ENCODE data around the gene PERP. TPM values are rescaled to one million over a fixed set of nuclear protein-coding genes. Genes with fewer than 3 reads are reported as not detected.
"Not testable (repeated sequence)": the region's sequence is repeated elsewhere in the genome, so short reads cannot be mapped to it uniquely, and the experiment has no call there.

The PERP gene
- total RNA-seq, 6 experiments from 2014 or later: 40.6 to 53.4 (median 47.9) TPM

- H3K4me1 Mint-ChIP-seq (ENCODE audit: low read depth): peaks cover 39% of the 10 kb centered on the region
- H3K9me3 Mint-ChIP-seq: no peaks in the 10 kb centered on the region
- TF ChIP-seq, protein P1, sequence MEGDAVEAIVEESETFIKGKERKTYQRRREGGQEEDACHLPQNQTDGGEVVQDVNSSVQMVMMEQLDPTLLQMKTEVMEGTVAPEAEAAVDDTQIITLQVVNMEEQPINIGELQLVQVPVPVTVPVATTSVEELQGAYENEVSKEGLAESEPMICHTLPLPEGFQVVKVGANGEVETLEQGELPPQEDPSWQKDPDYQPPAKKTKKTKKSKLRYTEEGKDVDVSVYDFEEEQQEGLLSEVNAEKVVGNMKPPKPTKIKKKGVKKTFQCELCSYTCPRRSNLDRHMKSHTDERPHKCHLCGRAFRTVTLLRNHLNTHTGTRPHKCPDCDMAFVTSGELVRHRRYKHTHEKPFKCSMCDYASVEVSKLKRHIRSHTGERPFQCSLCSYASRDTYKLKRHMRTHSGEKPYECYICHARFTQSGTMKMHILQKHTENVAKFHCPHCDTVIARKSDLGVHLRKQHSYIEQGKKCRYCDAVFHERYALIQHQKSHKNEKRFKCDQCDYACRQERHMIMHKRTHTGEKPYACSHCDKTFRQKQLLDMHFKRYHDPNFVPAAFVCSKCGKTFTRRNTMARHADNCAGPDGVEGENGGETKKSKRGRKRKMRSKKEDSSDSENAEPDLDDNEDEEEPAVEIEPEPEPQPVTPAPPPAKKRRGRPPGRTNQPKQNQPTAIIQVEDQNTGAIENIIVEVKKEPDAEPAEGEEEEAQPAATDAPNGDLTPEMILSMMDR (IDR thresholded peaks at IDR 0.05): no peak
- peaks cover under 1% of the 10 kb centered on the region; the same call in 1 of the 2 replicates for H3K27me3 Mint-ChIP-seq (ENCODE audit: insufficient read depth)
- DNase-seq: peak; percentile 10
- peak overlapping the region; percentile 86 for H3K27ac Mint-ChIP-seq
- peaks cover 14% of the 10 kb centered on the region; the same call in 1 of the 2 replicates for H3K36me3 Mint-ChIP-seq (ENCODE audit: low read depth)
- peak overlapping the region; percentile 21; the same call in 1 of the 2 replicates for H3K4me3 Mint-ChIP-seq
Measured at GRCh38 chr6:138087593-138088325, 19.5 kb downstream of the PERP start.

DNA sequence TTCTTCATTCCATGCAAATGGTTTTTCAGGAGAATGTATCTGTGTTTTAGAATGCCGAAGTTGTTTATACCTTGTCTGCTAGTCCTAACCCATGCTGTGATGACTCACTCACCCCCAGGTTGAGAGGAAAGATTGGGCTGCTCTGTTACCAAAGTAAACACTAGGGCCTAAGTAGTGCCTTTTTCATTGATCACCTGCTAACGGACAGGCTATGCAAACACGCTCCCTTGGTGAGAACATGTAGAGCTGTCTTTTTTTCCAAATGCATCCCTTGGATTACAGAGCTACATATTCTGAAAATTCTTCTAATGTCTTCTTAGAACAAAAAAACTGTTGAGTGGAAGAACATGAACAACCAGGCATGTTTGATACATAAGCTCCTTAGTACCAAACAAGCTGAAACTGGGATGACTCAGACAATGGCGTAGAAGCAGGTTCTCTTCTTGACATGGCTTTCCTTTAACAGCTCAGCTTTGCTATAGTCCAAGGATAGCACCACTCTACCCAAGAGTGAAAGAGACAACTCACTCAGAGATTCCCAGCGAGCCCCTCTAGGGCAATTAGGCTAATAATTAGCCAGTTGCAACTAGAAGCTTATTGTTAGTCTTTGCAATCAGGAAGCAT is 20.5 kb downstream of the PERP start:
- Mint-ChIP-seq H3K27ac (no peak overlapping the region), H3K4me3 (no peak overlapping the region), H3K36me3 (ENCODE audit: low read depth) (peaks cover 9% of the 10 kb centered on the region; the same call in 1 of the 2 replicates), H3K4me1 (ENCODE audit: low read depth) (peaks cover 39% of the 10 kb centered on the region), H3K9me3 (no peaks in the 10 kb centered on the region), H3K27me3 (ENCODE audit: insufficient read depth) (peaks cover 6% of the 10 kb centered on the region; the same call in 1 of the 2 replicates)
- TF ChIP-seq, protein P1 (IDR thresholded peaks at IDR 0.05): no peak
- DNase-seq: no peak

DNA sequence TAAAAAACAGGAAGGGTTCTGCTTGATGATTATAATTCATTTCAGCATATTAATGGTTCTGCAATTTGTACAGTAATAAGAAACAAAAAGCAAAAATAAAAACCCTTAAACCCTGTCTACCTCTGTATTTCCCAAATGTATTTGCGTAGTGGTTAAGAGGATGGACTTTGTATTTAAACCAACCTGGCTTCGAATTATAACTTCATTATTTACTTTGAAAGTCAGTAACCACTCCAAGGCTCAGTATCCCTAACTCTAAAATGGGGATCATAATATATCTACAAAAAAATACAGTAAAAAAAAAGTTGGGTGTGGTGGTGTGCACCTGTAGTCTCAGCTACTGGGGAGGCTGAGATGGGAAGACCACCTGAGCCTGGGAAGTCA is 21.4 kb downstream of the PERP start:
- peaks cover 6% of the 10 kb centered on the region; the same call in 1 of the 2 replicates for H3K27me3 Mint-ChIP-seq (ENCODE audit: insufficient read depth)
- TF ChIP-seq, protein P1 (IDR thresholded peaks at IDR 0.05): no peak
- no peak overlapping the region for H3K27ac Mint-ChIP-seq
- peaks cover 39% of the 10 kb centered on the region for H3K4me1 Mint-ChIP-seq (ENCODE audit: low read depth)
- DNase-seq: no peak
- no peak overlapping the region for H3K4me3 Mint-ChIP-seq
- peaks cover 6% of the 10 kb centered on the region; the same call in 1 of the 2 replicates for H3K36me3 Mint-ChIP-seq (ENCODE audit: low read depth)
- no peaks in the 10 kb centered on the region for H3K9me3 Mint-ChIP-seq

DNA sequence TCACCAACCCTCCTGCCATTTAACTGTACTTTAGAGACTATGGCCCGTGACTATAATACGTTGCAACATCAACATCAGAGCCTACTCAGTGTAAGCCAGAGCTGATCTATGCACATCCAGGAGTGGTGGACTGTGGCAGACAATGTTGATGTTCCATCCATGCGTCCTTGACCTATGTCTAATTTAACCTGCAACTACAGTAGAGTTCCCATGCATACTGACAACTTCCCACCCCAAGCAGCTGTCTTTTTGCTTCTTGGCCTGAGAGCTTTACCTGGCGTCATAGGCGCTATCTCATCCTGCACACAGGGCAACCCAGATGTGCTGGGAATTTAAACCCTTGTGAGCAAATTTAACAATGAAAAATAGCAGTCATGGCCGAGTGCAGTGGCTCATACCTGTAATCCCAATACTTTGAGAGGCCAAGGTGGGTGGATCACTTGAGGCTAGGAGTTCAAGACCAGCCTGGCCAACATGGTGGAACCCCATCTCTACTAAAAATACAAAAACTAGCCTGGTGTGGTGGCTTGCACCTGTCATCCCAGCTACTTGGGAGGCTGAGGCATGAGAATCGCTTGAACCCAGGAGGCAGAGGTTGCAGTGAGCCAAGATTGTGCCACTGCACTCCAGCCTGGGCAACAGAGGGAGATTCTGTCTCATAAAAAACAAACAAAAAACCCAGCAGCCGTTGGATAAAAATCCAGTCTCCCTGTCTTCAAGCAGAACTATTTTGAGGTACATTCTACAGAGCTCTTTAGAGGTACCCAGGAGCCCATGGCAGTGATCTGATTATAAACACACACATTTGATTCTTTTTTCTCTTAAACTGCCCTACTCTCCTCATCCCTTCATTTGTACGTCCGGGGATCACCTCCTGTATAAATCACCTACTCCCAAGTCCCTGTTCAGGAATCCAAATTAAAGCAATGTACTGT is 22.0 kb downstream of the PERP start:
- Mint-ChIP-seq H3K4me1 (ENCODE audit: low read depth) (peaks cover 39% of the 10 kb centered on the region), H3K27me3 (ENCODE audit: insufficient read depth) (peaks cover 9% of the 10 kb centered on the region), H3K4me3 (no peak overlapping the region), H3K9me3 (peaks cover 5% of the 10 kb centered on the region; the same call in 1 of the 2 replicates), H3K36me3 (ENCODE audit: low read depth) (peaks cover 6% of the 10 kb centered on the region; the same call in 1 of the 2 replicates), H3K27ac (no peak overlapping the region)
- TF ChIP-seq, protein P1 (IDR thresholded peaks at IDR 0.05): no peak
- no peak for DNase-seq

DNA sequence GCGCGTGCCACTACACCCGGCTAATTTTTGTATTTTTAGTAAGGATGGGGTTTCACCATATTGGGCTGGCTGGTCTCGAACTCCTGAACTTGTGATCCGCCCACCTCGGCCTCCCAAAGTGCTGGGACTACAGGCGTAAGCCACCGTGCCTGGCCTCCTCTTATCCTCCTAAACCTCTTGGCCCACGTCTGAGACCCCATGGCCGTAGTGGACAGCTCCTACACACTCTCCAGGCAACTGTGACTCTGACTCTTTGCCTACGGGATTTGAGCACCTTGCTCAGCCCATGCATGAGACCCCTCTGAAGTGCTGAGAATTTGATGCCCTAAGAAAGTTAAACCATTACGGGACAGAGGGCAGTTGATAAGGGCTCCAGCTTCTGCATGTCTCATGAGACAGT is 25.0 kb downstream of the PERP start:
- H3K4me1 Mint-ChIP-seq (ENCODE audit: low read depth): peaks cover 11% of the 10 kb centered on the region
- H3K36me3 Mint-ChIP-seq (ENCODE audit: low read depth): no peaks in the 10 kb centered on the region
- no peak for DNase-seq
- peaks cover 9% of the 10 kb centered on the region; the same call in 1 of the 2 replicates for H3K9me3 Mint-ChIP-seq
- H3K27me3 Mint-ChIP-seq (ENCODE audit: insufficient read depth): peaks cover 13% of the 10 kb centered on the region
- TF ChIP-seq, protein P1 (IDR thresholded peaks at IDR 0.05): no peak
- no peak overlapping the region for H3K27ac Mint-ChIP-seq
- no peak overlapping the region for H3K4me3 Mint-ChIP-seq

- H3K36me3 Mint-ChIP-seq (ENCODE audit: low read depth); H3K27ac Mint-ChIP-seq: not testable (repeated sequence)
- peaks cover 11% of the 10 kb centered on the region; the same call in 1 of the 2 replicates for H3K9me3 Mint-ChIP-seq
Measured at GRCh38 chr6:138079556-138079955, 27.7 kb downstream of the PERP start.

More at GRCh38 chr6:138079556-138079955, 27.7 kb downstream of the PERP start:
- DNase-seq; H3K4me3 Mint-ChIP-seq; H3K4me1 Mint-ChIP-seq (ENCODE audit: low read depth): not testable (repeated sequence)
- H3K27me3 Mint-ChIP-seq (ENCODE audit: insufficient read depth): peaks cover 13% of the 10 kb centered on the region

Measured in HFFc6 (cell line).